Neural cell (in vitro differentiated cells): ENCODE data around the gene AKT3. TPM values are rescaled to one million over a fixed set of nuclear protein-coding genes. Genes with fewer than 3 reads are reported as not detected.

Source experiments
- H2AFZ ChIP-seq: fragments of 200-600, 300-800 bp; sonication (generic), shearing (Covaris generic); 2 replicates; pipeline ENCODE4 v1.6.0; 2014; ENCODE audit warnings: low read depth, mild to moderate bottlenecking, antibody characterized with exemption, low read length, moderate library complexity
- H3F3A ChIP-seq: fragments of 200-600 bp; shearing (Covaris generic); 2 replicates; pipeline ENCODE4 v1.6.1; 2016; ENCODE audit warnings: mild to moderate bottlenecking, moderate library complexity, mixed read lengths, antibody characterized with exemption, low read length; ENCODE audit not compliant: insufficient read depth, poor library complexity, severe bottlenecking
- H3K27ac ChIP-seq: fragments of 200-600, 300-800 bp; sonication (generic), shearing (Covaris generic); 2 replicates; pipeline ENCODE4 v1.5.1; 2014; ENCODE audit warnings: mild to moderate bottlenecking, low read length, moderate library complexity
- H3K27me3 ChIP-seq: fragments of 300-800, 200-600 bp; sonication (generic), shearing (Covaris generic); 2 replicates; pipeline ENCODE4 v1.6.0; 2014; ENCODE audit warnings: mild to moderate bottlenecking, low read depth, low read length, moderate library complexity; ENCODE audit not compliant: insufficient read depth
- H3K36me3 ChIP-seq: fragments of 300-800, 200-600 bp; sonication (generic), shearing (Covaris generic); 2 replicates; pipeline ENCODE4 v1.5.1; 2014; ENCODE audit warnings: mild to moderate bottlenecking, antibody characterized with exemption, low read length, moderate library complexity; ENCODE audit not compliant: insufficient read depth
- H3K4me2 ChIP-seq: fragments of 300-800, 200-600 bp; sonication (generic), shearing (Covaris generic); 2 replicates; pipeline ENCODE4 v1.6.0; 2014; ENCODE audit warnings: mild to moderate bottlenecking, low read length
- H3K4me3 ChIP-seq: fragments of 300-800, 200-600 bp; sonication (generic), shearing (Covaris generic); 2 replicates; pipeline ENCODE4 v1.5.1; 2014; ENCODE audit warnings: mild to moderate bottlenecking, low read length, moderate library complexity
- H3K79me2 ChIP-seq: fragments of 200-600 bp; shearing (Covaris generic); replicated peaks from 2 replicates; pipeline ENCODE4 v1.6.0; 2014; ENCODE audit warnings: mild to moderate bottlenecking, low read length, moderate library complexity; ENCODE audit not compliant: insufficient read depth
- H3K9ac ChIP-seq: fragments of 300-800, 200-600 bp; sonication (generic), shearing (Covaris generic); 2 replicates; pipeline ENCODE4 v1.6.1; 2016; ENCODE audit warnings: mild to moderate bottlenecking, low read length, mixed read lengths
- H3K9me2 ChIP-seq: fragments of 200-600 bp; shearing (Covaris generic); 2 replicates; pipeline ENCODE4 v1.6.1; 2016; ENCODE audit warnings: mild to moderate bottlenecking, low read length, mixed read lengths; ENCODE audit not compliant: insufficient read depth
- H3K9me3 ChIP-seq: fragments of 200-600, 300-800 bp; sonication (generic), shearing (Covaris generic); 2 replicates; pipeline ENCODE4 v1.6.1; 2016; ENCODE audit warnings: mild to moderate bottlenecking, mixed run types, low read length, moderate library complexity, mixed read lengths
- H4K20me1 ChIP-seq: fragments of 200-600 bp; shearing (Covaris generic); 2 replicates; pipeline ENCODE4 v1.6.1; 2016; ENCODE audit warnings: mild to moderate bottlenecking, mixed run types; ENCODE audit not compliant: insufficient read depth
- EP300 ChIP-seq: fragments of 450-650 bp; conservative IDR thresholded peaks from 2 replicates; pipeline ENCODE4 v1.6.1; 2014; ENCODE audit warnings: antibody characterized with exemption, mild to moderate bottlenecking, moderate library complexity; ENCODE audit not compliant: poor library complexity, severe bottlenecking
- EZH2 ChIP-seq: fragments of 200-600, 300-800 bp; shearing (Covaris generic), sonication (generic); IDR thresholded peaks from 2 replicates; pipeline ENCODE4 v1.6.1; 2014; ENCODE audit warnings: antibody characterized with exemption, low read length, borderline replicate concordance, mild to moderate bottlenecking; ENCODE audit not compliant: insufficient read depth, poor library complexity, severe bottlenecking
- MXI1 ChIP-seq: fragments of 450-650 bp; conservative IDR thresholded peaks from 2 replicates; pipeline ENCODE4 v1.6.1; 2014; ENCODE audit warnings: antibody characterized with exemption, mild to moderate bottlenecking; ENCODE audit not compliant: poor library complexity, severe bottlenecking
- POLR2AphosphoS5 ChIP-seq: IDR thresholded peaks from 2 replicates; pipeline ENCODE4 v1.6.1; 2012
- RAD21 ChIP-seq: fragments of 450-650 bp; conservative IDR thresholded peaks from 2 replicates; pipeline ENCODE4 v1.6.1; 2014; ENCODE audit warnings: antibody characterized with exemption, mild to moderate bottlenecking, moderate library complexity
- SMC3 ChIP-seq: fragments of 450-650 bp; conservative IDR thresholded peaks from 2 replicates; pipeline ENCODE4 v1.6.1; 2014; ENCODE audit warnings: antibody characterized with exemption, mild to moderate bottlenecking, moderate library complexity; ENCODE audit not compliant: poor library complexity
- TAF1 ChIP-seq: IDR thresholded peaks from 2 replicates; pipeline ENCODE4 v1.6.1; 2012; ENCODE audit warnings: low read depth
- polyA plus RNA-seq: library from polyadenylated mRNA; depleted of rRNA; stranded (reverse); fragments of >200 nt; gene quantifications from 2 replicates; pipeline ENCODE4 v1.2.3, GENCODE V29; 2014
- TF ChIP-seq, protein P1 (sequence below): IDR thresholded peaks from 2 replicates; pipeline ENCODE4 v1.6.1; 2012; ENCODE audit warnings: borderline replicate concordance
- TF ChIP-seq, protein P2 (sequence below): fragments of 450-650 bp; IDR thresholded peaks from 2 replicates; pipeline ENCODE4 v1.5.1; 2014; ENCODE audit warnings: antibody characterized with exemption, mild to moderate bottlenecking, moderate library complexity; ENCODE audit not compliant: poor library complexity, severe bottlenecking

Gene AKT3
- polyA plus RNA-seq, 1 donor from 2014 or later: 46.0 TPM

- no peak overlapping the region for H3K4me2 ChIP-seq
- H3K27ac ChIP-seq: no peak overlapping the region
- H3K9me2 ChIP-seq: no peaks in the 10 kb centered on the region
- no peaks in the 10 kb centered on the region for H4K20me1 ChIP-seq
- no peaks in the 10 kb centered on the region for H3F3A ChIP-seq
- no peaks in the 10 kb centered on the region for H3K36me3 ChIP-seq
- no peaks in the 10 kb centered on the region for H3K27me3 ChIP-seq
- no peak overlapping the region for H3K9ac ChIP-seq
- H3K9me3 ChIP-seq: no peaks in the 10 kb centered on the region
- H2AFZ ChIP-seq: no peak overlapping the region
- no peak overlapping the region for H3K4me3 ChIP-seq
- H3K79me2 ChIP-seq: peaks cover 8% of the 10 kb centered on the region
- TF ChIP-seq POLR2AphosphoS5 (no peak), EZH2 (no peak), SMC3 (no peak), MXI1 (no peak), RAD21 (no peak), EP300 (no peak), TAF1 (no peak)
- TF ChIP-seq, protein P1, sequence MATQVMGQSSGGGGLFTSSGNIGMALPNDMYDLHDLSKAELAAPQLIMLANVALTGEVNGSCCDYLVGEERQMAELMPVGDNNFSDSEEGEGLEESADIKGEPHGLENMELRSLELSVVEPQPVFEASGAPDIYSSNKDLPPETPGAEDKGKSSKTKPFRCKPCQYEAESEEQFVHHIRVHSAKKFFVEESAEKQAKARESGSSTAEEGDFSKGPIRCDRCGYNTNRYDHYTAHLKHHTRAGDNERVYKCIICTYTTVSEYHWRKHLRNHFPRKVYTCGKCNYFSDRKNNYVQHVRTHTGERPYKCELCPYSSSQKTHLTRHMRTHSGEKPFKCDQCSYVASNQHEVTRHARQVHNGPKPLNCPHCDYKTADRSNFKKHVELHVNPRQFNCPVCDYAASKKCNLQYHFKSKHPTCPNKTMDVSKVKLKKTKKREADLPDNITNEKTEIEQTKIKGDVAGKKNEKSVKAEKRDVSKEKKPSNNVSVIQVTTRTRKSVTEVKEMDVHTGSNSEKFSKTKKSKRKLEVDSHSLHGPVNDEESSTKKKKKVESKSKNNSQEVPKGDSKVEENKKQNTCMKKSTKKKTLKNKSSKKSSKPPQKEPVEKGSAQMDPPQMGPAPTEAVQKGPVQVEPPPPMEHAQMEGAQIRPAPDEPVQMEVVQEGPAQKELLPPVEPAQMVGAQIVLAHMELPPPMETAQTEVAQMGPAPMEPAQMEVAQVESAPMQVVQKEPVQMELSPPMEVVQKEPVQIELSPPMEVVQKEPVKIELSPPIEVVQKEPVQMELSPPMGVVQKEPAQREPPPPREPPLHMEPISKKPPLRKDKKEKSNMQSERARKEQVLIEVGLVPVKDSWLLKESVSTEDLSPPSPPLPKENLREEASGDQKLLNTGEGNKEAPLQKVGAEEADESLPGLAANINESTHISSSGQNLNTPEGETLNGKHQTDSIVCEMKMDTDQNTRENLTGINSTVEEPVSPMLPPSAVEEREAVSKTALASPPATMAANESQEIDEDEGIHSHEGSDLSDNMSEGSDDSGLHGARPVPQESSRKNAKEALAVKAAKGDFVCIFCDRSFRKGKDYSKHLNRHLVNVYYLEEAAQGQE: no peak
- TF ChIP-seq, protein P2, sequence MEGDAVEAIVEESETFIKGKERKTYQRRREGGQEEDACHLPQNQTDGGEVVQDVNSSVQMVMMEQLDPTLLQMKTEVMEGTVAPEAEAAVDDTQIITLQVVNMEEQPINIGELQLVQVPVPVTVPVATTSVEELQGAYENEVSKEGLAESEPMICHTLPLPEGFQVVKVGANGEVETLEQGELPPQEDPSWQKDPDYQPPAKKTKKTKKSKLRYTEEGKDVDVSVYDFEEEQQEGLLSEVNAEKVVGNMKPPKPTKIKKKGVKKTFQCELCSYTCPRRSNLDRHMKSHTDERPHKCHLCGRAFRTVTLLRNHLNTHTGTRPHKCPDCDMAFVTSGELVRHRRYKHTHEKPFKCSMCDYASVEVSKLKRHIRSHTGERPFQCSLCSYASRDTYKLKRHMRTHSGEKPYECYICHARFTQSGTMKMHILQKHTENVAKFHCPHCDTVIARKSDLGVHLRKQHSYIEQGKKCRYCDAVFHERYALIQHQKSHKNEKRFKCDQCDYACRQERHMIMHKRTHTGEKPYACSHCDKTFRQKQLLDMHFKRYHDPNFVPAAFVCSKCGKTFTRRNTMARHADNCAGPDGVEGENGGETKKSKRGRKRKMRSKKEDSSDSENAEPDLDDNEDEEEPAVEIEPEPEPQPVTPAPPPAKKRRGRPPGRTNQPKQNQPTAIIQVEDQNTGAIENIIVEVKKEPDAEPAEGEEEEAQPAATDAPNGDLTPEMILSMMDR: no peak
These were observed 91.4 kb downstream of the AKT3 start for GRCh38 chr1:243758647-243759046.

DNA sequence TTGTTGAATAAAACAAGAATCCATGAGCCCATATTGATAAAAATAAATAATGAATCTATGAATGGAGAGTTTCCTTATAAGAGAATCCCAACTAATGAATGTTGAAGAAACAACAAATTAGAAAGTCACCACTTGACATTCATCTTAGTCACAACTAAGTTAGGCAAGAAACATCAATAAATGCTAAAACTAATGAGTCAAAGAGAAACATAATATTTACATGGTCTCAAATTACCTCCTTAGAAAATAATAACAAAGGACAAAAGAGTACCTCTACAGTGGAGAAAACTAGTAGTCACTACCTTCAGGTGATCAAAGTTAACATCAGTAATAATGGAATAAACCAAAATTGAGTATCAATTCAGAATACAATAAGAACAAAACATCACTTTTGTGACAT, 93.5 kb downstream of the AKT3 start:
- Histone ChIP-seq H3K27ac (no peak overlapping the region), H3K79me2 (peaks cover 15% of the 10 kb centered on the region), H3K4me2 (no peak overlapping the region), H2AFZ (no peak overlapping the region), H3K36me3 (no peaks in the 10 kb centered on the region), H3K9me2 (no peaks in the 10 kb centered on the region), H3K9ac (no peak overlapping the region), H4K20me1 (no peaks in the 10 kb centered on the region), H3F3A (no peaks in the 10 kb centered on the region), H3K9me3 (no peaks in the 10 kb centered on the region), H3K4me3 (no peak overlapping the region), H3K27me3 (no peaks in the 10 kb centered on the region)
- no peak for TF ChIP-seq RAD21
- no peak for TF ChIP-seq POLR2AphosphoS5
- TF ChIP-seq, protein P2: no peak
- TF ChIP-seq TAF1: no peak
- TF ChIP-seq MXI1: no peak
- TF ChIP-seq EP300: no peak
- TF ChIP-seq, protein P1: no peak
- TF ChIP-seq SMC3: no peak
- TF ChIP-seq EZH2: no peak
